Testis (tissue), 3 donors: ENCODE measurements around the gene SYNPO. TPM values are rescaled to one million over a fixed set of nuclear protein-coding genes. Genes with fewer than 3 reads are reported as not detected.

Source experiments
- DNase-seq: peaks from one replicate; pipeline ENCODE4 v3.0.0-alpha.2; 2019
- H3K27ac ChIP-seq, 2 donors: fragments of 200-600 bp; sonication (generic); one replicate each; pipeline ENCODE4 v1.5.1; 2019
- H3K27me3 ChIP-seq: fragments of 200-600 bp; sonication (generic); one replicate; pipeline ENCODE4 v1.5.1; 2019
- H3K36me3 ChIP-seq: fragments of 200-600 bp; sonication (generic); one replicate; pipeline ENCODE4 v1.5.1; 2017; ENCODE audit warnings: low read depth; ENCODE audit errors: missing control alignments
- H3K4me1 ChIP-seq: fragments of 200-600 bp; sonication (generic); one replicate; pipeline ENCODE4 v1.5.1; 2019
- H3K4me3 ChIP-seq, 2 donors: fragments of 200-600 bp; sonication (generic); one replicate each; pipeline ENCODE4 v1.5.1; 2017 to 2019
- H3K9me3 ChIP-seq: fragments of 200-600 bp; sonication (generic); one replicate; pipeline ENCODE4 v1.5.1; 2017
- CTCF ChIP-seq, 3 experiments: fragments of 450-650 bp in 2 of 3; fragments of 200-600 bp in 1 of 3; sonication (generic) in 1 of 3; IDR thresholded peaks; one replicate each; pipeline ENCODE4 v1.5.1; 2016 to 2019; ENCODE audit warnings: antibody characterized with exemption in 3 of 3, mild to moderate bottlenecking in 2 of 3, moderate library complexity in 1 of 3
- POLR2A ChIP-seq: fragments of 450-650 bp; IDR thresholded peaks from one replicate; pipeline ENCODE4 v1.6.1; 2017; ENCODE audit warnings: antibody characterized with exemption, mild to moderate bottlenecking, moderate library complexity
- WGBS, 2 donors: methylation state at CpG; one replicate each; pipeline ENCODE4 v1.1.5; 2018; 5-methylcytosine and 5-hydroxymethylcytosine counted together
- intact Hi-C: fragments of 100-400 bp; cut with DNase I; formaldehyde crosslinking; loops from one replicate; pipeline ENCODE4 v1.15.1; 2023; ENCODE audit warnings: low total_unique reads
- polyA plus RNA-seq: library from polyadenylated mRNA; stranded (reverse); fragments of 350-450 nt; fragmentation: Illumina TruSeq; extraction: RNeasy Lipid Tissue Mini Kit (QIAGEN cat#74804); gene quantifications from one replicate; pipeline ENCODE4 v1.2.3, GENCODE V29; 2014; ENCODE audit warnings: low read depth, low replicate concordance; ENCODE audit not compliant: insufficient read depth
- total RNA-seq, 2 donors: library from RNA; depleted of rRNA; stranded (reverse); fragments of >200 nt; gene quantifications; one replicate each; pipeline ENCODE4 v1.2.3, GENCODE V29; 2016

SYNPO gene
- total and polyA plus RNA-seq, 3 donors from 2014 or later: 49.1 to 53.2 (median 52.2) TPM

DNA sequence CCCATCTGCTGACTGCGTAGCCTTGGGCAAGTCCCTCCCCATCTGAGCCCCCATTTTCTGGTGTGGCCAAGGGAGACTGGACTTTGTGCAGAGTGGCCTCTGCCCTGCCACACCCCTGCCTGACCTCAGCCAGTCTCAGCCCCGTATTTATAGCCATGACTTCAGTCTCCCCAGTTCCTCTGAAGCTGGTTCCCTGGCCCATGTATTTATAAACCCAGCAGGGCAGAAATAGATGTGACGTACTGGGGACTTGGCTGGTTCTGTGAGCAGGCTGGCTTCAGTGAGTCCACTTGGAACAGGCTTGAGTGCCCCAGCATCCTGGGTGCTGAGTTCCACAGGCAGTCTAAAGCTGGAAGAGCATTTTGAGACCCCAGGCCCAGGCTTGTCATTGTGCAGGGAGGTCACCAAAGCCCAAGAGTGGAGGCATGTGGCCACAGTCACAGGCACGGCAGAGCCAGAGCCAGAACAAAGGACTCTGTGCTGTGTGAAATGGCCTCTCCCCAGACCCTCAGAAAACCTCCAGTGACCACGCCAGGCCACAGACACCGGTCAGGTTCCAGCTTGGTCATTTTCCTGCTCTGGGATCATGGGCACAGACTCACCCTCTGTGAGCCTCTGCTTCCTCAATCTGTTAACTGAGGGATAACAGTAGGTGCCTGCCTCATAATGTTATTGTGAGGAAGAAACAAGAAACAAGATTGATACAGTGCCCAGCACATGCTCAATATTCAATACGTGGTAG lies 30.4 kb upstream of the SYNPO start:
- Histone ChIP-seq H3K4me1 (peaks cover 30% of the 10 kb centered on the region), H3K9me3 (no peaks in the 10 kb centered on the region), H3K36me3 (no peaks in the 10 kb centered on the region), H3K27me3 (no peaks in the 10 kb centered on the region), H3K4me3 (no peak overlapping the region), H3K27ac (peak overlapping the region in 1 of 2 donors; percentile 45)
- TF ChIP-seq CTCF (IDR thresholded peaks at IDR 0.05) (no peak), POLR2A (no peak)
- DNase-seq: no peak
- WGBS, 2 donors: 66 to 70% methylated on average over 6 to 7 of the region's 7 CpGs
- intact Hi-C loops: no loop called here

DNA sequence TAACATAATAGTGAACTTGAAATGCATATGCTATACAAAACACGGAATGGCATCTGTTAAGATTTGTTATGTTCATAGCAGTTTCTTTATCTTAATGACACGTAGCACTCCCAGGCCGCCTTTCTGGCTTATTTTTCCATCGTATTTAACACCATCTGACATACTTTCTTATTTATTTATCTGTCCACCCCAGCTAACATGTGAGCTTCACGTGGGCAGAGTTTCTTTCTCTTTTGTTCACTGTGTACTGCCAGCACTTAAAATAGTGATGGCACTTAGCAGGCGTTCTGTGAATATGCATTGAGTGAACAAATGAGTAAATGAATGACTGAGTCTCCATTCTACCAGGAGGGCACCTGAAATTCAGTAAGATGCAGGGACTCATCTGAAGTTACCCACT lies 29.4 kb upstream of the SYNPO start:
- intact Hi-C loops: no loop called here
- no peak for DNase-seq
- Histone ChIP-seq H3K4me1 (peaks cover 39% of the 10 kb centered on the region), H3K4me3 (no peak overlapping the region), H3K9me3 (no peaks in the 10 kb centered on the region), H3K27me3 (no peaks in the 10 kb centered on the region), H3K27ac (peak overlapping the region in 1 of 2 donors; percentile 39), H3K36me3 (no peaks in the 10 kb centered on the region)
- WGBS, 2 donors: 58 to 59% methylated on average over 6 of the region's 6 CpGs
- TF ChIP-seq CTCF (IDR thresholded peaks at IDR 0.05) (no peak), POLR2A (no peak)

DNA sequence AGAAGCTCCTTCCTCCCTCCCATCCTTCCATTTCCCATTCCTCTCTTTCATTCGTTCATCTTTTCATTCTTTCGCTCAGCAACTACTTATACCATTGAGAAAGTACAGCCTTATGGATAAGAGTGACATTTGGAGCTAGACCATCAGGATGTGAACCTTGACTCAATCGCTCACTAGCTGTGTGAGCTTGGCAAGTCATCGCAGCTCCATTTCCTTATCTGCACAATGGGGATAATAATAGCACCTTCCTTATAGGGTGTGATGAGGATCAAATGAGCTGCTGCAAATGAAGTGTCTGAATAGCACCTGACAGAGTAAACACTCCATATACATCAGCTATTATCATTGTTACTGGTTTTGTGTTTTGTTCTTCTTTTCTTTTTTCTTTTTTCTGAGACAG lies 28.1 kb upstream of the SYNPO start:
- no peaks in the 10 kb centered on the region for H3K36me3 ChIP-seq
- DNase-seq: no peak
- intact Hi-C loops: no loop called here
- H3K27me3 ChIP-seq: no peaks in the 10 kb centered on the region
- peak overlapping the region in 1 of 2 donors; percentile 33 for H3K27ac ChIP-seq
- H3K9me3 ChIP-seq: no peaks in the 10 kb centered on the region
- H3K4me3 ChIP-seq: no peak overlapping the region
- WGBS, 2 donors: 51 to 61% methylated on average over 4 of the region's 4 CpGs
- no peak for TF ChIP-seq CTCF (IDR thresholded peaks at IDR 0.05)
- no peak for TF ChIP-seq POLR2A
- H3K4me1 ChIP-seq: peaks cover 48% of the 10 kb centered on the region

DNA sequence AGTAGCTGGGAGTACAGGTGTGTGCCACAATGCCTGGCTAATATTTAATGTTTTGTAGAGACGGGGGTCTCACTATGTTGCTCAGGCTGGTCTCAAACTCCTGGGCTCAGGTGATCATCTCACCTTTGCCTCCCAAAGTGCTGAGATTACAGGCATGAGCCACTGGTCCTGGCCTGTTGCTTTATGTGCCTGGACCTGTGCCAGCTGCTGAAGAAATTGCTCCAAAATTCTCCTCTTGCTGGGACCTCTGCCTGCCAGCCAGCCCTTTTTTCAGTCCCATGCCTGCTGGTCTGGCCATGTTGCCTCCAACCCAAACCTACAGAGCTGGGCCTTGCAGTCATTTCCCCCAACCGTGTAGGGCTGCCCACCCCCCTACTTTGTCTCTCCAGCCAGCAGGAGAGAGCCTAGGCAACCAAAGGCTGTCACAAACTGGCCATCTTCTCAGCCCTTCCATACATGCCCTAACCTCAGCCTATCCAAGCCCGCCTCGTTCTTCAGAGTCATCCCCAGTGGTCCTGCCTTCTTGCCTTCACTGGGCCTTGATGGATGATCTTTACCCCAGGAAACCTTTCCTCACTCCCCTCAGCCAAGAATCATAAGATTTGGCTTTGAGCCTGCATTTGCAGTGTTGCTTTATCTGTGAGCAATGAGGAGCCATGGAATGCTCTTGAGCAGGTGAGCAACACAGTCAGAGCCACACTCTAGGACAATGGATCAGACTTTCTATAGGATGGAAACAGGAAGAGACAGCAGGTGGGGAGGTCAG lies 27.4 kb upstream of the SYNPO start:
- intact Hi-C loops: no loop called here
- H3K4me1 ChIP-seq: peaks cover 48% of the 10 kb centered on the region
- TF ChIP-seq POLR2A: no peak
- no peak for TF ChIP-seq CTCF (IDR thresholded peaks at IDR 0.05)
- WGBS, 2 donors: 79 to 89% methylated on average over 3 to 4 of the region's 4 CpGs
- H3K4me3 ChIP-seq: no peak overlapping the region
- no peaks in the 10 kb centered on the region for H3K36me3 ChIP-seq
- DNase-seq: no peak
- H3K9me3 ChIP-seq: no peaks in the 10 kb centered on the region
- H3K27me3 ChIP-seq: no peaks in the 10 kb centered on the region
- H3K27ac ChIP-seq: peak overlapping the region in 1 of 2 donors; percentile 33
